ENCODE results near the gene NSUN2. TPM values are rescaled to one million over a fixed set of nuclear protein-coding genes. Genes with fewer than 3 reads are reported as not detected.

Gene NSUN2
- polyA plus RNA-seq, 1 donor from 2014 or later: 47.5 TPM

- TF ChIP-seq SMC3 (conservative IDR thresholded peaks at IDR 0.05; ENCODE audit: poor library complexity) (no peak), CTCF (IDR thresholded peaks at IDR 0.05; ENCODE audit: poor library complexity, severe bottlenecking) (no peak), POLR2AphosphoS5 (IDR thresholded peaks at IDR 0.05) (no peak), EZH2 (IDR thresholded peaks at IDR 0.05; ENCODE audit: borderline replicate concordance, insufficient read depth, low read length, poor library complexity, severe bottlenecking) (no peak), REST (IDR thresholded peaks at IDR 0.05; ENCODE audit: borderline replicate concordance) (no peak), EP300 (conservative IDR thresholded peaks at IDR 0.05; ENCODE audit: poor library complexity, severe bottlenecking) (no peak), RAD21 (conservative IDR thresholded peaks at IDR 0.05) (no peak), MXI1 (conservative IDR thresholded peaks at IDR 0.05; ENCODE audit: poor library complexity, severe bottlenecking) (no peak)
These were observed 5.4 kb upstream of the NSUN2 start for GRCh38 chr5:6638236-6638635.

GRCh38 chr5:6637590-6637989, 4.7 kb upstream of the NSUN2 start:
- Histone ChIP-seq H2AFZ (ENCODE audit: low read depth, low read length) (no peak overlapping the region), H3K4me2 (ENCODE audit: low read length) (no peak overlapping the region), H3K27me3 (ENCODE audit: insufficient read depth, low read depth, low read length) (no peaks in the 10 kb centered on the region), H3K79me2 (replicated peaks; ENCODE audit: insufficient read depth, low read length) (peaks cover 12% of the 10 kb centered on the region), H3K9me3 (ENCODE audit: low read length) (no peaks in the 10 kb centered on the region), H3K9ac (ENCODE audit: low read length) (no peak overlapping the region), H3K36me3 (ENCODE audit: insufficient read depth, low read length) (no peaks in the 10 kb centered on the region), H3F3A (ENCODE audit: insufficient read depth, low read length, poor library complexity, severe bottlenecking) (no peaks in the 10 kb centered on the region), H3K27ac (ENCODE audit: low read length) (no peak overlapping the region), H3K4me3 (ENCODE audit: low read length) (no peak overlapping the region), H4K20me1 (ENCODE audit: insufficient read depth) (no peaks in the 10 kb centered on the region), H3K9me2 (ENCODE audit: insufficient read depth, low read length) (no peaks in the 10 kb centered on the region)
- TF ChIP-seq SMC3 (conservative IDR thresholded peaks at IDR 0.05; ENCODE audit: poor library complexity): no peak
- TF ChIP-seq MXI1 (conservative IDR thresholded peaks at IDR 0.05; ENCODE audit: poor library complexity, severe bottlenecking): no peak
- no peak for TF ChIP-seq POLR2AphosphoS5 (IDR thresholded peaks at IDR 0.05)
- no peak for TF ChIP-seq TAF1 (IDR thresholded peaks at IDR 0.05; ENCODE audit: low read depth)

More at GRCh38 chr5:6638236-6638635, 5.4 kb upstream of the NSUN2 start:
- H3K27ac ChIP-seq (ENCODE audit: low read length): no peak overlapping the region
- no peaks in the 10 kb centered on the region for H3F3A ChIP-seq (ENCODE audit: insufficient read depth, low read length, poor library complexity, severe bottlenecking)
- peaks cover 11% of the 10 kb centered on the region for H3K79me2 ChIP-seq (replicated peaks; ENCODE audit: insufficient read depth, low read length)
- no peak overlapping the region for H3K9ac ChIP-seq (ENCODE audit: low read length)
- H3K4me3 ChIP-seq (ENCODE audit: low read length): no peak overlapping the region
- no peaks in the 10 kb centered on the region for H4K20me1 ChIP-seq (ENCODE audit: insufficient read depth)
- no peaks in the 10 kb centered on the region for H3K9me2 ChIP-seq (ENCODE audit: insufficient read depth, low read length)
- H3K27me3 ChIP-seq (ENCODE audit: insufficient read depth, low read depth, low read length): no peaks in the 10 kb centered on the region
- no peak overlapping the region for H3K4me2 ChIP-seq (ENCODE audit: low read length)
- H2AFZ ChIP-seq (ENCODE audit: low read depth, low read length): no peak overlapping the region
- H3K36me3 ChIP-seq (ENCODE audit: insufficient read depth, low read length): no peaks in the 10 kb centered on the region
- H3K9me3 ChIP-seq (ENCODE audit: low read length): no peaks in the 10 kb centered on the region

- TF ChIP-seq SMC3 (conservative IDR thresholded peaks at IDR 0.05; ENCODE audit: poor library complexity): no peak
- TF ChIP-seq TAF1 (IDR thresholded peaks at IDR 0.05; ENCODE audit: low read depth): no peak
- no peak for TF ChIP-seq REST (IDR thresholded peaks at IDR 0.05; ENCODE audit: borderline replicate concordance)
- TF ChIP-seq EZH2 (IDR thresholded peaks at IDR 0.05; ENCODE audit: borderline replicate concordance, insufficient read depth, low read length, poor library complexity, severe bottlenecking): no peak
- no peak for TF ChIP-seq EP300 (conservative IDR thresholded peaks at IDR 0.05; ENCODE audit: poor library complexity, severe bottlenecking)
- TF ChIP-seq RAD21 (conservative IDR thresholded peaks at IDR 0.05): no peak
- no peaks in the 10 kb centered on the region for H3F3A ChIP-seq (ENCODE audit: insufficient read depth, low read length, poor library complexity, severe bottlenecking)
- H3K27ac ChIP-seq (ENCODE audit: low read length): no peak overlapping the region
- no peaks in the 10 kb centered on the region for H3K36me3 ChIP-seq (ENCODE audit: insufficient read depth, low read length)
- H4K20me1 ChIP-seq (ENCODE audit: insufficient read depth): no peaks in the 10 kb centered on the region
- H3K9me3 ChIP-seq (ENCODE audit: low read length): no peaks in the 10 kb centered on the region
- no peak overlapping the region for H3K9ac ChIP-seq (ENCODE audit: low read length)
- peaks cover 17% of the 10 kb centered on the region for H3K79me2 ChIP-seq (replicated peaks; ENCODE audit: insufficient read depth, low read length)
- no peaks in the 10 kb centered on the region for H3K27me3 ChIP-seq (ENCODE audit: insufficient read depth, low read depth, low read length)
- H3K9me2 ChIP-seq (ENCODE audit: insufficient read depth, low read length): no peaks in the 10 kb centered on the region
- H3K4me3 ChIP-seq (ENCODE audit: low read length): no peak overlapping the region
- no peak overlapping the region for H2AFZ ChIP-seq (ENCODE audit: low read depth, low read length)
- H3K4me2 ChIP-seq (ENCODE audit: low read length): no peak overlapping the region
These were observed 4.2 kb upstream of the NSUN2 start for GRCh38 chr5:6637022-6637421.

Data from neural cell (in vitro differentiated cells).